ENCODE measurements around the gene IL1R2.

GRCh38 chr2:102043560-102043959, 51.8 kb downstream of the IL1R2 start:
- TF ChIP-seq, protein P1, sequence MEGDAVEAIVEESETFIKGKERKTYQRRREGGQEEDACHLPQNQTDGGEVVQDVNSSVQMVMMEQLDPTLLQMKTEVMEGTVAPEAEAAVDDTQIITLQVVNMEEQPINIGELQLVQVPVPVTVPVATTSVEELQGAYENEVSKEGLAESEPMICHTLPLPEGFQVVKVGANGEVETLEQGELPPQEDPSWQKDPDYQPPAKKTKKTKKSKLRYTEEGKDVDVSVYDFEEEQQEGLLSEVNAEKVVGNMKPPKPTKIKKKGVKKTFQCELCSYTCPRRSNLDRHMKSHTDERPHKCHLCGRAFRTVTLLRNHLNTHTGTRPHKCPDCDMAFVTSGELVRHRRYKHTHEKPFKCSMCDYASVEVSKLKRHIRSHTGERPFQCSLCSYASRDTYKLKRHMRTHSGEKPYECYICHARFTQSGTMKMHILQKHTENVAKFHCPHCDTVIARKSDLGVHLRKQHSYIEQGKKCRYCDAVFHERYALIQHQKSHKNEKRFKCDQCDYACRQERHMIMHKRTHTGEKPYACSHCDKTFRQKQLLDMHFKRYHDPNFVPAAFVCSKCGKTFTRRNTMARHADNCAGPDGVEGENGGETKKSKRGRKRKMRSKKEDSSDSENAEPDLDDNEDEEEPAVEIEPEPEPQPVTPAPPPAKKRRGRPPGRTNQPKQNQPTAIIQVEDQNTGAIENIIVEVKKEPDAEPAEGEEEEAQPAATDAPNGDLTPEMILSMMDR (conservative IDR thresholded peaks at IDR 0.05; ENCODE audit: low read depth in 2 of 2) = no peak
- TF ChIP-seq CREB1 (CRISPR knock-in tag; IDR thresholded peaks at IDR 0.05; ENCODE audit: low read depth) (no peak), POLR2AphosphoS5 (IDR thresholded peaks at IDR 0.05; ENCODE audit: low read depth) (no peak), EZH2 (IDR thresholded peaks at IDR 0.05; ENCODE audit: low read depth, unreplicated experiment) (no peak), EZH2phosphoT487 (IDR thresholded peaks at IDR 0.05; ENCODE audit: unreplicated experiment) (no peak), NANOG (IDR thresholded peaks at IDR 0.05; ENCODE audit: borderline replicate concordance) (no peak), STAT1 (IDR thresholded peaks at IDR 0.05; ENCODE audit: unreplicated experiment) (no peak), JUNB (IDR thresholded peaks at IDR 0.05; ENCODE audit: unreplicated experiment) (no peak), ZNF462 (CRISPR knock-in tag; IDR thresholded peaks at IDR 0.05) (no peak), ZNF331 (CRISPR knock-in tag; IDR thresholded peaks at IDR 0.05; ENCODE audit: low read depth) (no peak), ZNF114 (CRISPR knock-in tag; IDR thresholded peaks at IDR 0.05) (no peak)
- TF ChIP-seq, protein P2, sequence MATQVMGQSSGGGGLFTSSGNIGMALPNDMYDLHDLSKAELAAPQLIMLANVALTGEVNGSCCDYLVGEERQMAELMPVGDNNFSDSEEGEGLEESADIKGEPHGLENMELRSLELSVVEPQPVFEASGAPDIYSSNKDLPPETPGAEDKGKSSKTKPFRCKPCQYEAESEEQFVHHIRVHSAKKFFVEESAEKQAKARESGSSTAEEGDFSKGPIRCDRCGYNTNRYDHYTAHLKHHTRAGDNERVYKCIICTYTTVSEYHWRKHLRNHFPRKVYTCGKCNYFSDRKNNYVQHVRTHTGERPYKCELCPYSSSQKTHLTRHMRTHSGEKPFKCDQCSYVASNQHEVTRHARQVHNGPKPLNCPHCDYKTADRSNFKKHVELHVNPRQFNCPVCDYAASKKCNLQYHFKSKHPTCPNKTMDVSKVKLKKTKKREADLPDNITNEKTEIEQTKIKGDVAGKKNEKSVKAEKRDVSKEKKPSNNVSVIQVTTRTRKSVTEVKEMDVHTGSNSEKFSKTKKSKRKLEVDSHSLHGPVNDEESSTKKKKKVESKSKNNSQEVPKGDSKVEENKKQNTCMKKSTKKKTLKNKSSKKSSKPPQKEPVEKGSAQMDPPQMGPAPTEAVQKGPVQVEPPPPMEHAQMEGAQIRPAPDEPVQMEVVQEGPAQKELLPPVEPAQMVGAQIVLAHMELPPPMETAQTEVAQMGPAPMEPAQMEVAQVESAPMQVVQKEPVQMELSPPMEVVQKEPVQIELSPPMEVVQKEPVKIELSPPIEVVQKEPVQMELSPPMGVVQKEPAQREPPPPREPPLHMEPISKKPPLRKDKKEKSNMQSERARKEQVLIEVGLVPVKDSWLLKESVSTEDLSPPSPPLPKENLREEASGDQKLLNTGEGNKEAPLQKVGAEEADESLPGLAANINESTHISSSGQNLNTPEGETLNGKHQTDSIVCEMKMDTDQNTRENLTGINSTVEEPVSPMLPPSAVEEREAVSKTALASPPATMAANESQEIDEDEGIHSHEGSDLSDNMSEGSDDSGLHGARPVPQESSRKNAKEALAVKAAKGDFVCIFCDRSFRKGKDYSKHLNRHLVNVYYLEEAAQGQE (IDR thresholded peaks at IDR 0.05; ENCODE audit: unreplicated experiment) = no peak
- TF ChIP-seq, protein P3, sequence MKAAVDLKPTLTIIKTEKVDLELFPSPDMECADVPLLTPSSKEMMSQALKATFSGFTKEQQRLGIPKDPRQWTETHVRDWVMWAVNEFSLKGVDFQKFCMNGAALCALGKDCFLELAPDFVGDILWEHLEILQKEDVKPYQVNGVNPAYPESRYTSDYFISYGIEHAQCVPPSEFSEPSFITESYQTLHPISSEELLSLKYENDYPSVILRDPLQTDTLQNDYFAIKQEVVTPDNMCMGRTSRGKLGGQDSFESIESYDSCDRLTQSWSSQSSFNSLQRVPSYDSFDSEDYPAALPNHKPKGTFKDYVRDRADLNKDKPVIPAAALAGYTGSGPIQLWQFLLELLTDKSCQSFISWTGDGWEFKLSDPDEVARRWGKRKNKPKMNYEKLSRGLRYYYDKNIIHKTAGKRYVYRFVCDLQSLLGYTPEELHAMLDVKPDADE (IDR thresholded peaks at IDR 0.05) = no peak

All from GM23338 (cell line).